IPS-NIHi11 (cell line): Measurements from ENCODE around the gene NPC1.
"Not testable (repeated sequence)": the region's sequence is repeated elsewhere in the genome, so short reads cannot be mapped to it uniquely, and the experiment has no call there.

Experiments
- DNase-seq: peaks from one replicate; pipeline ENCODE4 v3.0.0; 2012; ENCODE audit warnings: mixed read lengths, low spot score

The NPC1 gene

DNA sequence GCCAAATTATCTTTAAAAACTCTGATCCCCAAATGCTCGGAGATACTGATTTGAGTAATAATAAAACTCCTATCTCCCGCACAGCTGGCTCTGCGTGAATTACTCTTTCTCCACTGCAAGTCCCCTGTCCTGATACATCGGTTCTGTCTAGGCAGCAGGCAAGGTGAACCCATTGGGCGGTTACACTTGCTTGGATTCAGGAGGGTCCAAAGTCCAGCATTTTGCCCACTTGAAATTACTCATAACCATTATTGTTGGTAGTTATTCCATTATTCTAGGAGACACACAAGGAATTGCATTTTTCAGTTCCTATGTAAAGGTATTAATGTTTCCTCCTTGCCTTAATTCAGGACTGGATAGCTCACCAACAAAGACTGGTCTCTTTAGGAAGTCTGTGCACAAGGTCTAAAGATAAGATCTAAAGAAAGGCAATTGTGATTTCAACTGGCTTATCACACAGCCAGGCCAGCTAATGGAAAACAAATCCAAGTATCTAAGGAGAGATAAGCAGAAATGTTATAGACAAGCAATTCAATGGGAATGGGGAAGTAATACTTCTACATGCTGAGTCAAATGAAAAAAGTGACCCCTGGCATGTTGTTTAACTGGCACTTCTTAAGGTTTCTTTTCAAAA, 23.2 kb upstream of the NPC1 start:
- DNase-seq, result no peak

DNA sequence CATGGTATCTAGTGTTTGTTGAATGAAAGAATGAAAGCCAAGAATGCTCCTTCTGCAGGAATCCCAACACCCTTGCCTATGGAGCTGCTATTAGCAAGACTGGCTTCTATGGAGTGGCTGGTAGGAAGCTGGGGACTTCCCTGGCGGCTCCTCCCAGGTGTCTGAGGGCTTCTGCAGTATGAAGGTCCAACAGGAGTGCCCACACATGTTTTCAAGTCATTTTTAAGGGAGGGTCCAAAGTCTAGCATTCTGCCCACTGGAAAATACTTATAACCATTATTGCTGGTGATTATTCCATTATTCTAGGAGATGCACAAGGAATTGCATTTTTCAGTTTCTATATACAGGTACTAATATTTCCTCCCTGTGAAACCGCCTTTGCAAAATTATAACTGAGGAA, 21.9 kb upstream of the NPC1 start:
- DNase-seq, result no peak

- no peak for DNase-seq
These were observed 19.6 kb upstream of the NPC1 start for GRCh38 chr18:23605941-23606340.

- DNase-seq, result no peak
These were observed 13.5 kb upstream of the NPC1 start for GRCh38 chr18:23599809-23600208.

GRCh38 chr18:23596183-23596582, 9.9 kb upstream of the NPC1 start:
- DNase-seq, result no peak

- DNase-seq, result no peak
These were observed 9.3 kb upstream of the NPC1 start for GRCh38 chr18:23595591-23595990.

DNA sequence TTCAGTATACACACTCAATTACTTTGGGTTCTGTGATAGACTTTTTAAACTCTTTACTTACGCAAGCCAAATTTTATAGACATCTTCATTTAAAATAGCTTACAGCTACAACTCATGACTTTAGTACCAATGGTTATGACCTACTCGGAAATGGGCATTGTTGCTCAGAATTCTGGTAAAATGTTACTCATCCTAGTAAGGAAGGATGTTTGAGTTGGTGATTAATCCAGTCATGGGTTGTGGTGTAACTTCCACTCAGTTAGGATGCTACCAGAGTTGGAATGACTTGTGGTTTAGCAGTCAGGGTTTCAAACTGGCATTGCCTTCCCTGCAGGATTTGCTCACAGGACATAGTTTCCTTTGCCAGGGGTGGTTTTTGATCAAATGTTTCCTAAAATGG, 7.4 kb upstream of the NPC1 start:
- no peak for DNase-seq

- DNase-seq, result no peak
These were observed 6.6 kb upstream of the NPC1 start for GRCh38 chr18:23592911-23593310.

GRCh38 chr18:23591011-23591410, 4.7 kb upstream of the NPC1 start:
- DNase-seq, result no peak

- no peak for DNase-seq
These were observed 2.7 kb upstream of the NPC1 start for GRCh38 chr18:23588836-23589560.

- no peak for DNase-seq
These were observed 925 bp upstream of the NPC1 start for GRCh38 chr18:23587220-23587642.

- DNase-seq, result no peak
These were observed 433 bp downstream of the NPC1 start for GRCh38 chr18:23585897-23586248.

- DNase-seq, result no peak
These were observed 1.1 kb downstream of the NPC1 start for GRCh38 chr18:23585007-23585871.

DNA sequence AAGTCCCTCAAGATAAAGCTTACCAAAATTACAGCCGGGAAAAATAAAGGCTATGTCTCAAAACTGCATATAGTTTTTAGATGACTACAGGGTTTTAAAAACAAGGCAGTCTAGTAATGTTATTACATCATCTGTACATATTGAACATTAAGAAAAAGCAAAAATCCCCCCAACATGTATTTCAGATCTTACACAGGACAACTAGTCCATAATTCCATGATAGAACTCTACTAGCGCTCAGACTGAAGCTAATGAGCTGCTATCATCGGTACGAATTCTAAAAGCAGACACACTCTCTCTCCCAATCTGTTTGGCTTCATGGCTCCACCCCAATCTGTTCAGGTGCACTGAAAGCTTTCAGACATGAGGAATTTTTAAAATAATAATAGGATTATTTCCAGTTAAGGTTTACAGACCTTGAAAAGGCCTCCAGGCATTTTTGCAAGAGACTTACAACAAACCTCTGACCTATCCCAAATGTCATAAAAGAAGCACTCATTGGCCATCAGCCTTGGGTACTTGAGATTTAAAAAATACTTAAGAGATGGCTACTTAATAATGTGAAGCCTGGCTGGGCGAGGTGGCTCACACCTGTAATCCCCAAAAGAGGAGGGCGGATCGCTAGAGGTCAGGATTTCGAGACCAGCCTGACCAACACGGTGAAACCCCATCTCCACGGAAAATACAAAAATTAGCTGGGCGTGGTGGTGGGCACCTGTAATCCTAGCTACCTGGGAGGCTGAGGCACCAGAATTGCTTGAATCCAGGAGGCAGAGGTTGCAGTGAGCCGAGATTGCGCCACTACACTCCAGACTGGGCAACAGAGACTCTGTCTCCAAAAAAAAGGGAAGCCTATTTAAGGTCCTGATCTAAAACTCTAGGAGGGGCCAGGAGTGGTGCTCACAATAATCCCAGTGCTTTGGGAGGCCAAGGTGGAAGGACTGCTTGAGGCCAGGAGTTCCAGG, 2.0 kb downstream of the NPC1 start:
- no peak for DNase-seq

GRCh38 chr18:23583071-23583865, 3.0 kb downstream of the NPC1 start:
- DNase-seq, result no peak

GRCh38 chr18:23580677-23581367, 5.5 kb downstream of the NPC1 start:
- DNase-seq, result no peak

GRCh38 chr18:23578891-23579653, 7.2 kb downstream of the NPC1 start:
- DNase-seq, result no peak

DNA sequence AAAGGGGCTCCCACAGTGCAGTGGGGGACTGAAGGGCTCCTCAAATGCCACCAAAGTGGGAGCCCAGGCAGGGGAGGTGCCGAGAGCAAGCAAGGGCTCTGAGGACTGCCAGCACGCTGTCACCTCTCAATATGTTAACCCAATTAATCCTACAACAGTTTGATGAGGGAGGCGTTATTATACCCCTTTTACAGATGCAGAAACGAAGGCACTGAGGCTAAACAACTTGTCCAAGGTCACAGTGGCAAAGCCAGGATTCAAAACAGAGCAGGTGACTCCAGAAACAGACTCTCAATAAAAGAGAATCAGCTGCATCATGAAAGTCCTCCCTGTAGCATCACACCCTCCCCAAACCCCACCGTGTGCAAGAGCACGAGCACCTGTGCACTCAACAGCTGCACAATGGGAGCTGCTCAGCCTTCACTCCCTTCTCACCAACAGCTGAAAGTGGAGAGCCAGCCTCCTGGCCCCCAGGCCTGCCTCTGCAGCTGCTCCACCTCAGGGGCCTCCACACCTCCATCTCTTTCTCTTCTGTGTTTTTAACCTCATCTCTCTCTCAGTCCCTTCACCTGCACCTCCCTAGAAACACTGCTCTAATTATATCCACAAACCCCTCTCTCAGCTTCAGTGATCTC, 8.1 kb downstream of the NPC1 start:
- DNase-seq, result no peak

- DNase-seq, result not testable (repeated sequence)
These were observed 8.8 kb downstream of the NPC1 start for GRCh38 chr18:23577521-23577920.
